Endothelial cell of umbilical vein (primary cell): ENCODE data around the gene MAP2K7. TPM values are rescaled to one million over a fixed set of nuclear protein-coding genes. Genes with fewer than 3 reads are reported as not detected.

Experiments used
- BruUV-seq: library from RNA; stranded (reverse); fragments of 400-500 nt; replicated peaks from 2 replicates; lab custom pipeline; 2021; lab: Mats Ljungman, UMichigan
- CTCF ChIA-PET: fragments of 300-600, 350-600 bp; sonication (Branson Sonifier 250); formaldehyde crosslinking; loops from one replicate; lab custom pipeline; 2021; ENCODE audit warnings: antibody characterized with exemption, inconsistent platforms; lab: Charles Lee
- POLR2A ChIA-PET: fragments of 300-600, 350-600 bp; sonication (Branson Sonifier 250); formaldehyde crosslinking; loops from one replicate; lab custom pipeline; 2021; ENCODE audit warnings: antibody characterized with exemption, inconsistent platforms; lab: Charles Lee
- DNase-seq: peaks from one replicate; pipeline ENCODE4 v3.0.0-alpha.2; 2011; ENCODE audit warnings: low read depth, low spot score
- FAIRE-seq: peaks from 2 replicates; lab custom pipeline; 2011; peaks lifted over from hg19 to GRCh38; lab: Jason Lieb, UNC
- H2AFZ ChIP-seq: 2 replicates; pipeline ENCODE4 v1.6.0; 2012; ENCODE audit warnings: low read depth, low read length, control low read depth, inconsistent platforms
- H3K27ac ChIP-seq: 2 replicates; pipeline ENCODE4 v1.5.1; 2011; ENCODE audit warnings: low read depth, mild to moderate bottlenecking, control low read depth, low read length, moderate library complexity; ENCODE audit not compliant: insufficient read depth
- H3K27me3 ChIP-seq, 2 experiments: 2 replicates each; pipeline versions ENCODE4 v1.6.0 to v1.6.1; 2011; ENCODE audit warnings: low read length in 2 of 2, mixed read lengths in 1 of 2; ENCODE audit not compliant: control insufficient read depth in 2 of 2, insufficient read depth in 2 of 2
- H3K36me3 ChIP-seq, 2 experiments: 2 replicates in 1 of 2; 3 replicates in 1 of 2; pipeline ENCODE4 v1.5.1; 2011; ENCODE audit warnings: low read length in 2 of 2, mild to moderate bottlenecking in 1 of 2, moderate library complexity in 1 of 2; ENCODE audit not compliant: control insufficient read depth in 2 of 2, insufficient read depth in 2 of 2; ENCODE audit errors: extremely low read depth in 1 of 2
- H3K4me1 ChIP-seq: 3 replicates; pipeline ENCODE4 v1.5.1; 2011; ENCODE audit warnings: mild to moderate bottlenecking, low read length; ENCODE audit not compliant: control insufficient read depth, insufficient read depth; ENCODE audit errors: extremely low read depth
- H3K4me2 ChIP-seq: 2 replicates; pipeline ENCODE4 v1.6.1; 2011; ENCODE audit warnings: low read length, control low read depth, mixed read lengths; ENCODE audit not compliant: insufficient read depth
- H3K4me3 ChIP-seq, 3 experiments: fragments of 200-600 bp in 1 of 3; sonication (generic), shearing (Covaris generic) in 1 of 3; replicated peaks in 1 of 3; 2 replicates each; pipeline ENCODE4 v1.5.1; 2011 to 2016; ENCODE audit warnings: control low read depth in 3 of 3, low read length in 3 of 3, mild to moderate bottlenecking in 2 of 3, inconsistent platforms in 1 of 3, low read depth in 1 of 3, moderate library complexity in 1 of 3; ENCODE audit not compliant: insufficient read depth in 1 of 3
- H3K79me2 ChIP-seq: 2 replicates; pipeline ENCODE4 v1.6.0; 2012; ENCODE audit warnings: low read length, inconsistent platforms; ENCODE audit not compliant: control insufficient read depth, insufficient read depth
- H3K9ac ChIP-seq: replicated peaks from 2 replicates; pipeline ENCODE3; 2011; ENCODE audit warnings: low read length, control low read depth; ENCODE audit not compliant: insufficient read depth; ENCODE audit errors: extremely low read depth
- H3K9me1 ChIP-seq: replicated peaks from 3 replicates; pipeline ENCODE4 v1.6.0; 2011; ENCODE audit warnings: mild to moderate bottlenecking, low read length; ENCODE audit not compliant: control insufficient read depth, insufficient read depth; ENCODE audit errors: extremely low read depth
- H3K9me3 ChIP-seq: replicated peaks from 2 replicates; pipeline ENCODE4 v1.5.1; 2012; ENCODE audit warnings: low read length, inconsistent platforms; ENCODE audit not compliant: control insufficient read depth, insufficient read depth
- H4K20me1 ChIP-seq: replicated peaks from 2 replicates; pipeline ENCODE3; 2011; ENCODE audit warnings: mild to moderate bottlenecking, low read length; ENCODE audit not compliant: control insufficient read depth, insufficient read depth; ENCODE audit errors: extremely low read depth
- CTCF ChIP-seq, 2 donors: IDR thresholded peaks; 1 replicate in 1 of 2; 2 replicates in 1 of 2; pipeline ENCODE4 v1.5.1; 2011; ENCODE audit warnings: low read length in 2 of 2, mild to moderate bottlenecking in 2 of 2, moderate library complexity in 2 of 2, control low read depth in 1 of 2, inconsistent platforms in 1 of 2, low read depth in 1 of 2; ENCODE audit not compliant: insufficient read depth in 1 of 2; ENCODE audit errors: extremely low read depth in 1 of 2
- EZH2 ChIP-seq: IDR thresholded peaks from 2 replicates; pipeline ENCODE4 v1.6.1; 2012; ENCODE audit warnings: borderline replicate concordance, low read depth, mild to moderate bottlenecking, moderate library complexity, low read length, inconsistent platforms; ENCODE audit not compliant: severe bottlenecking
- FOS ChIP-seq: IDR thresholded peaks from 2 replicates; pipeline ENCODE4 v1.6.1; 2011; ENCODE audit warnings: mild to moderate bottlenecking, low read length, moderate library complexity, borderline replicate concordance; ENCODE audit not compliant: insufficient read depth
- dilution Hi-C: fragments of 300-500 bp; cut with MboI; formaldehyde crosslinking; loops from one replicate; pipeline ENCODE4 v1.15.0; 2019; ENCODE audit warnings: low sequenced_read_pairs; ENCODE audit not compliant: extremely low pct_ligation_motif_present
- intact Hi-C: fragments of 100-400 bp; cut with micrococcal nuclease; formaldehyde crosslinking; loops from one replicate; pipeline ENCODE4 v1.10.0; 2022
- polyA plus RNA-seq, 4 experiments: library from polyadenylated mRNA; depleted of rRNA in 3 of 4; stranded (reverse) in 3 of 4; unstranded in 1 of 4; fragments of >200 nt; gene quantifications; 2 replicates each; pipeline versions ENCODE4 v1.2.1 to v1.2.3, GENCODE V29; 2011 to 2012; ENCODE audit warnings: missing spikeins in 1 of 4
- total RNA-seq: library from RNA; stranded (reverse); gene quantifications from 2 replicates; pipeline ENCODE4 v1.2.3, GENCODE V29; 2021

MAP2K7 gene
- total and polyA plus RNA-seq, 2 donors (not counting 3 experiments of a cell fraction or from before 2014, with no cell fraction given), result 13.8 to 36.0 TPM

GRCh38 chr19:7873304-7874075, 30.2 kb upstream of the MAP2K7 start:
- intact Hi-C loops, result loop anchor here (5.0 kb wide), 1 partner anchor 41 kb away; the partner anchor contains the start of gene EVI5L
- ChIA-PET POLR2A (no interaction called here), CTCF (no interaction called here)
- H3K9me3 ChIP-seq, result no peaks in the 10 kb centered on the region
- peaks cover 5% of the 10 kb centered on the region for H3K4me1 ChIP-seq
- no peak for TF ChIP-seq FOS
- peak; percentile 28 for TF ChIP-seq EZH2
- dilution Hi-C loops, result no loop called here
- H3K27ac ChIP-seq, result no peak overlapping the region
- no peaks in the 10 kb centered on the region for H4K20me1 ChIP-seq
- DNase-seq (no peak), FAIRE-seq (no peak)
- no peak overlapping the region for H3K9ac ChIP-seq
- H3K9me1 ChIP-seq, result no peaks in the 10 kb centered on the region
- H3K4me3 ChIP-seq, result no peak overlapping the region
- BruUV-seq, result no TSS peak
- H3K4me2 ChIP-seq, result no peak overlapping the region
- no peaks in the 10 kb centered on the region for H3K36me3 ChIP-seq
- H2AFZ ChIP-seq, result no peak overlapping the region
- H3K27me3 ChIP-seq, result peaks cover 11 to 25% of the 10 kb centered on the region in 2 experiments
- no peaks in the 10 kb centered on the region for H3K79me2 ChIP-seq

GRCh38 chr19:7874076-7874896, 29.4 kb upstream of the MAP2K7 start, which contains the start of gene PRR36:
Gene PRR36, minus strand, starts transcription at chr19:7874390. Its CDS starts 701 bp downstream, at chr19:7873689.
- ChIA-PET POLR2A (interaction anchor here (0.6 kb wide), 1 partner anchor 473 kb away, joined by 3 read pairs; no protein-coding TSS in a partner anchor), CTCF (interaction anchor here (1.0 kb wide), 2 partner anchors 11 to 13 kb away, joined by 3 read pairs; no protein-coding TSS in a partner anchor)
- intact Hi-C loops (loop anchor here (5.0 kb wide), 1 partner anchor 42 kb away; the partner anchor contains the start of gene EVI5L), dilution Hi-C loops (no loop called here)
- peak; percentile 35 for DNase-seq
- BruUV-seq, result no TSS peak
- TF ChIP-seq CTCF (IDR thresholded peaks at IDR 0.05; ENCODE audit: extremely low read depth in 1 of 2, insufficient read depth in 1 of 2, low read depth in 1 of 2, low read length in 2 of 2), result no peak
- peak; percentile 90 for TF ChIP-seq EZH2
- Histone ChIP-seq H3K9ac (no peak within 1 kb of the TSS), H3K9me3 (no peaks in the 10 kb centered on the region), H4K20me1 (no peaks in the 10 kb centered on the region), H3K4me3 (peak within 1 kb of the TSS in 1 of 3 experiments; percentile 6), H3K9me1 (no peaks in the 10 kb centered on the region), H3K79me2 (no peaks in the 10 kb centered on the region), H3K27me3 (peaks cover 11 to 25% of the 10 kb centered on the region in 2 experiments), H3K36me3 (no peaks in the 10 kb centered on the region), H3K4me2 (no peak within 1 kb of the TSS), H2AFZ (no peak within 1 kb of the TSS), H3K27ac (no peak within 1 kb of the TSS), H3K4me1 (no peaks in the 10 kb centered on the region)
- no peak for FAIRE-seq
